NT2/D1 (cell line): Measurements from ENCODE around the gene DGKH.

Source experiments
- DNase-seq: peaks from one replicate; pipeline ENCODE4 v3.0.0-alpha.2; 2011; ENCODE audit warnings: low read depth, low spot score
- H3K27me3 ChIP-seq: 2 replicates; pipeline ENCODE4 v1.6.0; 2011; ENCODE audit warnings: mild to moderate bottlenecking; ENCODE audit not compliant: insufficient read length, insufficient read depth
- H3K36me3 ChIP-seq: 2 replicates; pipeline ENCODE4 v1.6.1; 2011; ENCODE audit warnings: mild to moderate bottlenecking, low read length, mixed read lengths; ENCODE audit not compliant: insufficient read depth, insufficient read length
- H3K4me1 ChIP-seq: 2 replicates; pipeline ENCODE4 v1.5.1; 2011; ENCODE audit not compliant: insufficient read depth, insufficient read length
- H3K4me3 ChIP-seq: 2 replicates; pipeline ENCODE4 v1.5.1; 2011; ENCODE audit warnings: low read depth; ENCODE audit not compliant: insufficient read length
- H3K9ac ChIP-seq: 2 replicates; pipeline ENCODE4 v1.6.0; 2011; ENCODE audit warnings: low read depth; ENCODE audit not compliant: insufficient read length
- H3K9me3 ChIP-seq: 2 replicates; pipeline ENCODE4 v1.5.1; 2011; ENCODE audit warnings: mild to moderate bottlenecking, low read length; ENCODE audit not compliant: insufficient read depth
- SUZ12 ChIP-seq: IDR thresholded peaks from 2 replicates; pipeline ENCODE4 v1.6.1; 2011; ENCODE audit not compliant: insufficient read length, insufficient read depth; ENCODE audit errors: extremely low read depth
- YY1 ChIP-seq: IDR thresholded peaks from 2 replicates; pipeline ENCODE4 v1.6.1; 2011; ENCODE audit not compliant: insufficient read length, insufficient read depth
- ZNF274 ChIP-seq: IDR thresholded peaks from 2 replicates; pipeline ENCODE4 v1.6.1; 2011; ENCODE audit warnings: mild to moderate bottlenecking, low read depth, low read length

DGKH gene

GRCh38 chr13:42164557-42165125 lies 116.2 kb downstream of the DGKH start:
- H3K4me3 ChIP-seq = no peak overlapping the region

GRCh38 chr13:42168496-42168895 lies 120.0 kb downstream of the DGKH start:
- Histone ChIP-seq H3K9ac (no peak overlapping the region), H3K4me3 (no peak overlapping the region), H3K36me3 (peaks cover 4% of the 10 kb centered on the region), H3K27me3 (no peaks in the 10 kb centered on the region), H3K9me3 (peaks cover 5% of the 10 kb centered on the region; the same call in 1 of the 2 replicates), H3K4me1 (no peaks in the 10 kb centered on the region)
- no peak for DNase-seq
- no peak for TF ChIP-seq YY1
- no peak for TF ChIP-seq SUZ12
- no peak for TF ChIP-seq ZNF274

More at GRCh38 chr13:42164557-42165125, 116.2 kb downstream of the DGKH start:
- DNase-seq = no peak
- no peak for TF ChIP-seq SUZ12
- no peak for TF ChIP-seq YY1
- no peak for TF ChIP-seq ZNF274
- no peaks in the 10 kb centered on the region for H3K27me3 ChIP-seq
- H3K36me3 ChIP-seq = peaks cover 4% of the 10 kb centered on the region
- no peaks in the 10 kb centered on the region for H3K4me1 ChIP-seq
- H3K9ac ChIP-seq = no peak overlapping the region
- peaks cover 5% of the 10 kb centered on the region; the same call in 1 of the 2 replicates for H3K9me3 ChIP-seq

GRCh38 chr13:42170029-42170428 lies 121.6 kb downstream of the DGKH start:
- DNase-seq = peak; percentile 66
- H3K4me1 ChIP-seq = no peaks in the 10 kb centered on the region
- TF ChIP-seq YY1 (no peak), SUZ12 (no peak), ZNF274 (no peak)
- H3K36me3 ChIP-seq = peaks cover 8% of the 10 kb centered on the region
- peaks cover 5% of the 10 kb centered on the region; the same call in 1 of the 2 replicates for H3K9me3 ChIP-seq
- H3K27me3 ChIP-seq = no peaks in the 10 kb centered on the region
- H3K4me3 ChIP-seq = no peak overlapping the region
- no peak overlapping the region for H3K9ac ChIP-seq

- no peaks in the 10 kb centered on the region for H3K4me1 ChIP-seq
- no peak overlapping the region for H3K4me3 ChIP-seq
- H3K27me3 ChIP-seq = no peaks in the 10 kb centered on the region
- TF ChIP-seq YY1 (no peak), ZNF274 (no peak), SUZ12 (no peak)
- H3K36me3 ChIP-seq = peaks cover 4% of the 10 kb centered on the region
- no peak overlapping the region for H3K9ac ChIP-seq
- no peaks in the 10 kb centered on the region for H3K9me3 ChIP-seq
- DNase-seq = no peak
Measured at GRCh38 chr13:42173789-42174343, 125.4 kb downstream of the DGKH start.

- peaks cover 4% of the 10 kb centered on the region for H3K36me3 ChIP-seq
- H3K9ac ChIP-seq = no peak overlapping the region
- DNase-seq = no peak
- no peaks in the 10 kb centered on the region for H3K27me3 ChIP-seq
- no peaks in the 10 kb centered on the region for H3K9me3 ChIP-seq
- no peak overlapping the region for H3K4me3 ChIP-seq
- no peaks in the 10 kb centered on the region for H3K4me1 ChIP-seq
- TF ChIP-seq YY1 (no peak), ZNF274 (no peak), SUZ12 (no peak)
Measured at GRCh38 chr13:42174344-42175162, 126.1 kb downstream of the DGKH start.

GRCh38 chr13:42176294-42176693 lies 127.8 kb downstream of the DGKH start:
- no peaks in the 10 kb centered on the region for H3K4me1 ChIP-seq
- DNase-seq = no peak
- H3K9me3 ChIP-seq = no peaks in the 10 kb centered on the region
- no peak overlapping the region for H3K4me3 ChIP-seq
- TF ChIP-seq ZNF274 (no peak), YY1 (no peak), SUZ12 (no peak)
- peaks cover 4% of the 10 kb centered on the region for H3K36me3 ChIP-seq
- H3K27me3 ChIP-seq = no peaks in the 10 kb centered on the region
- H3K9ac ChIP-seq = no peak overlapping the region

GRCh38 chr13:42177189-42177588 lies 128.7 kb downstream of the DGKH start:
- Histone ChIP-seq H3K4me1 (no peaks in the 10 kb centered on the region), H3K4me3 (no peak overlapping the region), H3K9me3 (no peaks in the 10 kb centered on the region), H3K36me3 (peaks cover 4% of the 10 kb centered on the region), H3K27me3 (no peaks in the 10 kb centered on the region), H3K9ac (no peak overlapping the region)
- DNase-seq = no peak
- TF ChIP-seq SUZ12 = no peak
- no peak for TF ChIP-seq YY1
